ENCODE measurements around the gene GRB14. TPM values are rescaled to one million over a fixed set of nuclear protein-coding genes. Genes with fewer than 3 reads are reported as not detected.

The GRB14 gene
- total RNA-seq, 4 donors from 2014 or later: 6.5 to 14.6 (median 9.2) TPM

GRCh38 chr2:164625378-164625971 lies 4.2 kb upstream of the GRB14 start:
- DNase-seq (ENCODE audit: low spot score in 2 of 2): no peak
- Histone ChIP-seq H3K27ac (no peak overlapping the region), H3K4me1 (peaks cover 0 to 23% (median 0%) of the 10 kb centered on the region in 4 donors), H3K9me3 (no peaks in the 10 kb centered on the region), H3K36me3 (no peaks in the 10 kb centered on the region), H3K27me3 (no peaks in the 10 kb centered on the region), H3K4me3 (no peak overlapping the region)
- TF ChIP-seq EP300 (IDR thresholded peaks at IDR 0.05) (no peak), POLR2A (IDR thresholded peaks at IDR 0.05) (no peak)
- TF ChIP-seq, protein P1, sequence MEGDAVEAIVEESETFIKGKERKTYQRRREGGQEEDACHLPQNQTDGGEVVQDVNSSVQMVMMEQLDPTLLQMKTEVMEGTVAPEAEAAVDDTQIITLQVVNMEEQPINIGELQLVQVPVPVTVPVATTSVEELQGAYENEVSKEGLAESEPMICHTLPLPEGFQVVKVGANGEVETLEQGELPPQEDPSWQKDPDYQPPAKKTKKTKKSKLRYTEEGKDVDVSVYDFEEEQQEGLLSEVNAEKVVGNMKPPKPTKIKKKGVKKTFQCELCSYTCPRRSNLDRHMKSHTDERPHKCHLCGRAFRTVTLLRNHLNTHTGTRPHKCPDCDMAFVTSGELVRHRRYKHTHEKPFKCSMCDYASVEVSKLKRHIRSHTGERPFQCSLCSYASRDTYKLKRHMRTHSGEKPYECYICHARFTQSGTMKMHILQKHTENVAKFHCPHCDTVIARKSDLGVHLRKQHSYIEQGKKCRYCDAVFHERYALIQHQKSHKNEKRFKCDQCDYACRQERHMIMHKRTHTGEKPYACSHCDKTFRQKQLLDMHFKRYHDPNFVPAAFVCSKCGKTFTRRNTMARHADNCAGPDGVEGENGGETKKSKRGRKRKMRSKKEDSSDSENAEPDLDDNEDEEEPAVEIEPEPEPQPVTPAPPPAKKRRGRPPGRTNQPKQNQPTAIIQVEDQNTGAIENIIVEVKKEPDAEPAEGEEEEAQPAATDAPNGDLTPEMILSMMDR (IDR thresholded peaks at IDR 0.05): no peak
- WGBS, 2 donors: 92 to 95% methylated on average over 3 of the region's 3 CpGs

DNA sequence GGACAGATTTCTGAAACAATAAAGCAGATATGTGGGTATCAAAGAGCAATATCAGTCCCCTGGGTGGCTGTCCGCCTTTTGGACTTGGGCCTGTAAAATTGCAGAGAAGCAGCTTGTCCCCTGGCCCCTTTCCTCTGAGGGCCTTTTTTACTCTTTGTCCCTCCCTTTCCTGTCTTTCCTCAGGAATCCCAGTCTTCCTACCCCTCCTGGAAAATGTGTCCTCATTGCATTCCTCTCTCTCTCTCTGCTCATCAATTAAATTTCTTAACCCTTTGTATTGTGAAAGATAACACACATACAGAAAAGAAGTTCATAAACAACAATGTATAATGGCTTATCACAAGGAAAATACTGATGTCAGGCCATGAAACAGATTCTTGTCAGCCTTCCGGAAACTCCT lies 3.0 kb upstream of the GRB14 start:
- H3K27me3 ChIP-seq: no peaks in the 10 kb centered on the region
- DNase-seq (ENCODE audit: low spot score in 2 of 2): no peak
- no peaks in the 10 kb centered on the region for H3K9me3 ChIP-seq
- H3K27ac ChIP-seq: peak overlapping the region in 2 of 4 donors; percentile 26 to 56
- peaks cover 0 to 27% (median 0%) of the 10 kb centered on the region in 4 donors for H3K4me1 ChIP-seq
- H3K36me3 ChIP-seq: no peaks in the 10 kb centered on the region
- TF ChIP-seq EP300 (IDR thresholded peaks at IDR 0.05) (no peak), POLR2A (IDR thresholded peaks at IDR 0.05) (no peak)
- TF ChIP-seq, protein P1 (IDR thresholded peaks at IDR 0.05): no peak
- WGBS, 2 donors: 49 to 54% methylated on average over 2 of the region's 2 CpGs
- no peak overlapping the region for H3K4me3 ChIP-seq

GRCh38 chr2:164622338-164623106 lies 1.2 kb upstream of the GRB14 start:
- Histone ChIP-seq H3K36me3 (no peaks in the 10 kb centered on the region), H3K4me3 (no peak overlapping the region), H3K27me3 (no peaks in the 10 kb centered on the region), H3K9me3 (no peaks in the 10 kb centered on the region), H3K27ac (no peak overlapping the region), H3K4me1 (peaks cover 0 to 27% (median 0%) of the 10 kb centered on the region in 4 donors)
- DNase-seq (ENCODE audit: low spot score in 2 of 2): no peak
- WGBS, 2 donors: 86 to 88% methylated on average over 12 of the region's 12 CpGs
- TF ChIP-seq EP300 (IDR thresholded peaks at IDR 0.05) (no peak), POLR2A (IDR thresholded peaks at IDR 0.05) (no peak)
- TF ChIP-seq, protein P1 (IDR thresholded peaks at IDR 0.05): no peak

DNA sequence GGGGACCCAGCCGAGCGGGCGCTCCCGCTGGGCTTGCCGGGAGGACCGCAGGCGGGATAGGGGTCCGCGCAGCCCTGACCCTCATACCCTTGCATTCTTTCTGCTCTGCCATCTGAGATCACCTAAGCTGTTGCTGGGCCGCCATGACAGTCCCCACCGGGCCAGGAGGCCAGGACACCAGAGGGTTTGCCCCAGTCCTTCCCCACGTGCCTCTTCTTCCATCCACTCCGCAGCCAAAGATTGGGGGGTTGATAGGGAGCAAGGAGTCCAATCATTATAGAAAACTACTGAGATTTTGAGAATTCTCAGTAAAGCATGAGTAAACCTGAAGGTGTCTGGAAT lies 453 bp upstream of the GRB14 start:
- Histone ChIP-seq H3K4me3 (peak overlapping the region in 3 of 4 donors; percentile 50 to 88 (median 59)), H3K4me1 (peaks cover 0 to 27% (median 0%) of the 10 kb centered on the region in 4 donors), H3K27ac (peak overlapping the region in 2 of 4 donors; percentile 1 to 72), H3K36me3 (no peaks in the 10 kb centered on the region), H3K9me3 (no peaks in the 10 kb centered on the region), H3K27me3 (no peaks in the 10 kb centered on the region)
- TF ChIP-seq, protein P1 (IDR thresholded peaks at IDR 0.05): no peak
- TF ChIP-seq EP300 (IDR thresholded peaks at IDR 0.05) (no peak), POLR2A (IDR thresholded peaks at IDR 0.05) (no peak)
- WGBS, 2 donors: 7 to 11% methylated on average over 9 to 13 of the region's 13 CpGs
- no peak for DNase-seq (ENCODE audit: low spot score in 2 of 2)

DNA sequence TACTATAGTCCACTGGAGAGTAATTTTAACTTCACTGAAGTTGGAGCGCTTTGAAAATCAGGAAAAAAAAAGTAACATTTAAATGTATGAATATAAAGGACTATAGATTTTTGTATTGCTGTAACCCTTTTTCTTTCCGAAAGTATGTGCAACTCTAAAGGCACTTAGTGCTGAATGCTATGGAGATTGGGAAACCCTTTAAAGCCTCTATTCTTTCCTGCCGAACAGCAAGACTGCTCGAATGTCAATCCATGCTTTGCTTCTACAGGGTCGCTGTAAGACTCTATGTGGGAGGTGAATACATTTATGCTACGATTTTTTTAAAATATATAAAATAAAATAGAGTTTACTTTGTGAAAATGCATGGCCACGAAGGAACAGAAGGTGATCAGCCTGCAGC lies 825 bp downstream of the GRB14 start:
- H3K27ac ChIP-seq: peak overlapping the region in 2 of 4 donors; percentile 1 to 72
- WGBS, 2 donors: 11% methylated on average over 7 of the region's 7 CpGs
- TF ChIP-seq POLR2A (IDR thresholded peaks at IDR 0.05) (no peak), EP300 (IDR thresholded peaks at IDR 0.05) (no peak)
- TF ChIP-seq, protein P1 (IDR thresholded peaks at IDR 0.05): no peak
- no peaks in the 10 kb centered on the region for H3K27me3 ChIP-seq
- peaks cover 0 to 27% (median 0%) of the 10 kb centered on the region in 4 donors for H3K4me1 ChIP-seq
- H3K36me3 ChIP-seq: no peaks in the 10 kb centered on the region
- no peaks in the 10 kb centered on the region for H3K9me3 ChIP-seq
- peak overlapping the region; percentile 50 to 88 (median 60) for H3K4me3 ChIP-seq
- DNase-seq (ENCODE audit: low spot score in 2 of 2): no peak

Data from tibial nerve (tissue), 4 donors.